HG02840 (cell line): ENCODE results near the gene CD34.

Experiments used
- ATAC-seq: cut with Tn5 transposase; IDR thresholded peaks from one replicate; pipeline ENCODE4 v1.9.1; 2021; ENCODE audit warnings: mild to moderate bottlenecking, moderate library complexity, moderate number of reproducible peaks; ENCODE audit not compliant: unreplicated experiment, low FRiP score

CD34 gene

DNA sequence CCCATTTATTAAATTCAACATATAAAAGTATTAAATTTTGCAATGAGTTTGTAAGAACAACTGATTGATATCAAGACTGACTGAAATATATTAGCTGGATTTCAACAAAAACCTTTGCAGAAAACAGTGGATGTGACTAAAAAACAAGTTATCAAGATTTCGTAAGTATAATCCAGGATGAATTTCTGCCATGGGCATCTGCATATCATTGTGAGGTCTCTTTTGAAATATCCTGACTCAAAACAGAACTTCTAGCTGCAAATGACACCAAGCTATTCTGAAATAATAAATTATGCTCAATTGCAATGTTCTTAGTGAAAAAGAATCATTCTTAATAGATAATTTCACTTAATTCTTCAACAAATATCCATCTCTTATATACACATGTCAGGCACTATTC, 52.6 kb downstream of the CD34 start:
- ATAC-seq: no peak

DNA sequence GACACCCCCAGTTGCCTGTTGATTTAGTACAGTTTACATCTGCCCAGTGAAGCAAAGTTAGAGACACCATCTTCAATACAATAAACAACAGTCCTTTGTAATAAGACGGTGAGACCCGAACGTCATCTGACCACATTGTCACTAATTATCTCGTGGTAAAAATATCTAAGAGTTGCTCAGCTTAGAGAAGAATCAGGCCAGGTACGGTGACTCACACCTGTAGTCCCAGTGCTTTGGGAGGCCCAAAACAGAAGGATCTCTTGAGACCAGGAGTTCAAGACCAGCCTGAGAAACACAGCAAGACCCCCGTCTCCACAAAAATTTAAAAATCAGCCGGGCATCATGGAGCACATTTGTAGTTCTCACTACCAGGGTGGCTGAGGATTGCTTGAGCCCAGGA, 53.5 kb downstream of the CD34 start:
- ATAC-seq: no peak

DNA sequence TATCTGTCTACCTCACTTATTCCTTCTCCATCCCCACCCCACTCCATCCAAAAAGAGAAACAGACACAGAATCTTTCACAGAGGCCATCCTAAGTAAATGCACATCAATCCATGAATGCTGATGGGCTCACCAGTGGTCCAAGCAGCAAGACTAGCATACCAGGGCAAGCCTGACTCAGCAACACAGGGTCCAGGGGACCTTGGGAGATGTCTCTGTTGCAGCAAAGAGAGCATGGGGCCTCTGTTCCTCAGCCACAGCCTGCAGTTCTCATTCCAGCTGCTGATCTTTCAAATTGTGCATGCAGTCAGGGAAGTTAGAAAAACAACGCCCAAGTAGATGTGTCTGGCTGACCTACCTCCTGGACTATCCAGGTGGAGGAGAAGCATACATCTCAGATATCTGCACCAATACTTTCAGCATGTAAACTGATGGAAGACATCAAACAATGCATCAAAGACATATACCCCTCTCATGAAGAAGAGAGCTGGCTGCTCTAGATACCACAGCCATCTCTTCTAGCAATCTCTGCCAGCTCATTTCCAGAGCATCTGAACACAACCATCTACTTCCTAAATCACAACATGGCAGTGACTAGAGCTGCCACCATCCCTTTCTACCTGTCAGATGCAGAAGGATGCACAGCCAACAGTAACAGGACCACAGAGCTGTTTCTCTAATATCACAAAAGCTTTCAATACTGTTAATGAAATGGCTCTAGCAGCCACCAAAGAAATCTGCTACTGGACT, 54.5 kb downstream of the CD34 start:
- no peak for ATAC-seq

DNA sequence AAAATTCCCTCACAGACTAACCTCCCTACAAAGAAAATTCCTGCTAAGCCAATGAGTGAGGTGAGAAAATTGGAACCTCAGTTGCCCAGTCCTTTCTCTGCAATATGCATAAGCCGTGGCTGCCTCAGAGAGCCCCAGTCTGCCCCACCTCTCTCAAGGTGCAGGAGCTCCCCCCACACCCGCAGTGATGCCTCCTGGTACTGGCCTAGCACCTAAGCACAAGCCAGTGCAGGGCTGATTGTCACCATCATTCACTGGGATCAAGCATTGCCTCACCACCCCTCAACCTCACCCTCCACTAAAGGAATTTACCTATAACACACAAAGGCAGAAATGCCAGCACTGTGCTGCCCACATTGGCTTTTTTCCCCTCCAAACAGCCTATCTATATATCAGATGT, 56.9 kb downstream of the CD34 start:
- ATAC-seq: no peak

DNA sequence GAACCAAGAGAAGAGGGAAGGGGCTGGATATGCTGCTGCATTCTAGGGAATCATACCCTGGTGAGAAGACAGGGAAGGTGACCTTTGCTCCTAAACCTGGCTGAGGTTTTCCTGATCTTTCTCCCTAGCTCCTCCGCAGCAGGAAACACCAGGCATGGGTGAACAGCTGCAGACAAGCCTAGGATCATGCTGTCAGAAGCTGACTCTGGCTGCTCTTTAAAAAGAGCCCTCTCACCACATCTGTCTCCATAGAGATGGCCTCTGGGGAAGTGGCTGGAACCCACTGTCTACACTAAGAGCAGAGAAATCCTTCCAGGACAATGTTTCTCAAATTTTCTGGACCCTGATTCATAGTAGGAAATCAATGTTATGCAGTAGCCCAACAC, 57.6 kb downstream of the CD34 start:
- no peak for ATAC-seq

DNA sequence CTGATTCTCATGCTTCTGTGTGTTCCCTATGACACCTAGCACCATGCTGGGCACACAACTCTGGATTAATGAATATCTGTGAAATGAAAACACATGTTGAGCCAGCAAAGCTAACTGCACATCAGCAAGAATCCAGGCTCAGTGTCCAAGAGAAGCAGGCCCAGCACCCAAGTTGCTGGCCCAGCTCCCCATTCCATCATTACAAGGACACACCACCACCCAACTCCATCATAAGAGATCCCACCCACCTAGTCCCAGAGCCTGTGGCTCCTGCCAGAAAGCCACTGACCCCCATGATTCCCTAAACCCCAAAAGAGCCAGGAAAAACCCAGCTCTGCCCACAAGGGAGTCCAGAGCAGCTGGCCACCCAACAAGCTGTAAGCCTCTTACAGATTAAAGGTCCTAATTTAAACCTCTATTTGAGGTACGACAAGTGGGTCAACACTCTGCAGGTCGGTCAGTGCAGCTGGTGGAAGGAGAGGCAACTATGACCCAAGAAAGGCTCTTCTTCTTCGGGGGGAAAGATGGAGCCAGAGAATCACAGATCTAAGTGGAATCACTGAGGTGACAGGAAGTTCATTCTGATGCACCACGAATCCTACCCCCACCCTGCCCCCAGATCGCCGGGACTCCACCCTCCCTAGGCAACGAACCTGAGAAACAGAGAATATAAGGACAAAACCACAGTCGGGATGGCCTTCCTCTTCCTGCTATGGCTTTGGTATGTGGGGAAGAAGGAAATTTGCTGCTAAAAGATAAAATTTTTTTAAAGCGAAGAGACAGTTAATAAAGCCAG, 58.2 kb downstream of the CD34 start:
- no peak for ATAC-seq

DNA sequence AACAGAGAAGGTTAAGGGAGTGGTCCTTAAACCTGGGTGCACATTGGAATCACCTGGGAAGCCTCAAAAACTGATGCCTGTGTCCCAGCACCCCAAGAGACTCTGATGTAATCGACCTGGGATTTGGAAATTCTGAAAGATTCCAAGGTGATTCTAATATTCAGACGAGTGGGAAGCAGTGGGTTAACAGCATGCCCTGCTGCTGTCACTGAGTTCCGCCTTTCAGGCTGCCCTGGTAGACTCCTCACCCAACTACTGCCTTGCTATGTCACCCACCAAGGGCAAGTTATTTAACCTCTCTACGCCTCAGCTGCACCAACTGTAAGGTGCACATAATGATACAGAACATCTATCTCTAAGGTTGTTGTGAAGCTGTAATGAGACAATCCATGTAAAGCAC, 59.2 kb downstream of the CD34 start:
- no peak for ATAC-seq

DNA sequence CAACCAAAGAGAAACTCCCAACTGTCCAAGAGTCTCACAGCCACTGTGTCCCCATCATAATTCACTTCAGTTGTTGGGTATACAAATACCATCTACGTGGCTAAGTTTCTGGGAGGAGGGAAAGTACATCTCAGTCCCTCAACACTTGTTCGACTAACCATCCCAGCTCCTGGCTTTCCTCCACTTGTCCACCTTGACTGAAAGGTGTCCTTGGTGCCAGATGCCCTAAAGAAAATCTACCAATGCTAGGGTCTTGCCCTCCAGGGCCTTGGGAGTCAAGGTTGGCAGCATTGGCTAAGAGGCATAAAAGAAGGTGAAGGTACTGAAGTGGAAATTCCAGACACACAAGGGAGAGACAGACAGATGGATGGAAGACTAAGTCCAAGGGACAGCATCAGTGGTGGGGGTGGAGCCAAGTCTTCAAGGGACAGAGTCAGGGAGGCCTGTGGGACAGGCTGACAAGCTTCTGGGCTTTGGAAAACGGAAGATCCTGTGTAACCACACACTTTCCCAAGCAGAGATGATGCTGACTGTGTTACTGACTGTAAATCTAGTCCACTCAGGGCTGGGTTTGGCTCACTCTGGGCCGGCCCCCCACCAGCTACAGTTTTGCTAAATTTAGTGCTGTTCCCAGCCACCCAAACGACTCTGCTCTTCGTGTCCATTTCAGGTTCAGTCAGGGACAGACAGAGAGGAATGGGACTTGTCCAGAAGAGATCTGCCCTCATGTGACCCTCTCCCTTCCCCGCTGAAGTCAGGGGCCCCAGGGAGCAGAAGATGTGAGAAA, 60.1 kb downstream of the CD34 start:
- ATAC-seq: no peak

DNA sequence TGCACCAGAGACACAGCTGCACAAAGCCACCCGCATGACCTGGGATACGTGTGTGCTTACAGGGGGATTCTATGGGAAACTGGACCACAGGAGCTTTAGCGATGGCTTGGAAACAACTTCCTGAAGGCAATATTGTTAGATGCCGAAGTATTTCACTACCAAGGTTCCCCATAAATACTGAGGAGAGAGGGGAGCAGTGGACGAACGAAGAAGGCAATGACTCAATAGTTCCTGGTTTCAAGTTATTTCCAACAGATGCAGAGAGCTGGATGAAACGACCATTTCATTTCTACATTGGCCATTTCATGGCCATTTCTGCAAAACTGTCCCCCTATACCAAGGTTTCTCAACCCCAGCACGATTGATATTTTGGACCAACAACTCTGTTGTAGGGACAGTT, 61.3 kb downstream of the CD34 start:
- no peak for ATAC-seq

DNA sequence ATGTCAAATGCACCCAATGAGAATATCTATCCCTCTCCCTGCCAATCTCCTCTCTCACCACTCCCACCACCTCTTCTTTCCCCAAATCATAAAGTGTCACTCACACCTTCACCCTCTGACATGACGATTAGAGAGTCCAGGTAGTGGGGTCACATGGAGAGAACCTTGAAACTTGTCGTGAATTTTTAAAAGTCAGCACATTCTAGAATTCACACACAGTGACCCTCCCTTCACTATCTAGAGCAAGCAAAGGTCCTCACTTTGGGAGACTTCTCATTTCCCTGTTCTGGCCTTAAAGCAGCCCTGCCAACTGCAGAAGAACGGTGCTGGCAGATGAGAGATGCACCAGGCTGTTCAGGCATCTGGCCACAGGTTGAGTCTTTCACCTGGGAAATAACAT, 61.9 kb downstream of the CD34 start:
- no peak for ATAC-seq

DNA sequence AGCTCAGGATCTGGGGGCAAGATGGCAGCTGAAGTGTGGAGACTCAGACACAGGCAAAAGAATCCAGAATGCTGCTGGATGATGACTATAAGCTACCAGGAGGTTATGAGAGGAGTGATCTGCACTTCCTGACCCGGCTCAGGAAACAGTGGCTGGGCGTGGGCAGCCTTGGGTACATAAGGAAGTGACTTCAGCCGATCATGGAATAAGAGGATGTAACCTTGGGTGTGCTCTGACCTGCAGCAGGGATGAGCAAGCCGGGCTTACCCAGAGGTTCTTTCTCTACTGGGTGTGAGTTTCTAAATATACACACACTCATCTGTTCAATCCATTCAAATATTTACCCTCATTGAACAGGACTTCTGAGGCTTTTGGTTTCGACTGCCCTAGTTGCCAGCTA, 62.7 kb downstream of the CD34 start:
- ATAC-seq: no peak

DNA sequence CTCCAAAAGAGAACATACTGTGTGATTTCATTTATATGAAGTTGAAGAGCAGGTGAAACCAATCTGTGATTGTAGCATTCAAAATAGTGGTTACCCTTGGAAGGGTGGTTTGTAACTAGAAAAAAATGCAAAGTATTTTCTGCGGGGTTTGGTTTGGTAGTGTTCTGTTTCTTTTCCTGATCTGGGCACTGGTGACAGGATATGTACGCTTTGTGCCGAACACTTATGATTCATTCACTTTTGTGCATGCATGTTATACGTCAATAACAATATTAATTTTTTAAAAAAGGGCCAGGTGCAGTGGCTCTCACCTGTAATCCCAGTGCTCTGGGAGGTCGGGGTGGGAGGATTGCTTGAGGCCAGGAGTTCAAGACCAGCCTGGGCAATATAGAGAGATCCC, 63.8 kb downstream of the CD34 start:
- ATAC-seq: no peak

DNA sequence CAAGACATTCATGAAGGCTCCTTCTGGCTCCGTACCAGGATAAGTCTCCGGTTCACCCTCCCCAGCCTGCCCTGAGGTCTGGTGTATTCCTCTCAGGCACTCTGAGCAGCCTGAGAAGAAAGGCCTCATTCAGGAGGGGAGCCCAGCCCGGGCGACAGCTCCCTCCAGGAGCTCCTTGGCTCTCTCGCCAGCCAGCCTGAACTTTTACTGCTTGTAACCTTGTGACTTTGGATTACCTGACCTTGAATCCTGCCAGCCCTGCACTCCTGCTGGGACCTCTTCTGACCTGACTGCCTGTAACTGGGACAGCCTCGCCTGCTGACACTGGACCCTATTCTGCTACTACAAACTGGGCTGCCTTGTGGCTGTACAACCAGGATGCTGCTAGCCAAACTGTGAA, 65.8 kb downstream of the CD34 start:
- no peak for ATAC-seq

DNA sequence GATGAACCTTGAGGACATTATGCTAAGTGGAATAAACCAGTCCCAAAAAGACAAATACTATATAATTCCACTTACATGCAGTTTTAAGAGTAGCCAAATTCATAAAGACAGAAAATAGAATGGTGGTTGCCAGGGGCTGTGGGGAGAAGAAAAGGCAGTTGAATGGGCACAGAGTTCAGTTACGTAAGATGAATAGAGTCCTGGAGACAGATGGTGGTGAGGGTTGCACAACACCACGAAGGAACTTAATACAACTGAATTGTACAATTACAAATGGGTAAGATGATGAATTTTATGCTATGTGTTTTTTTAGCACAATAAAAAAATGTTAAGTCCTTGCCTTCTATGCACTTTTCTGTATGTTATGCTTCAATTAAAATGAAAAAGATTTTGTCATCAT, 66.6 kb downstream of the CD34 start:
- no peak for ATAC-seq

DNA sequence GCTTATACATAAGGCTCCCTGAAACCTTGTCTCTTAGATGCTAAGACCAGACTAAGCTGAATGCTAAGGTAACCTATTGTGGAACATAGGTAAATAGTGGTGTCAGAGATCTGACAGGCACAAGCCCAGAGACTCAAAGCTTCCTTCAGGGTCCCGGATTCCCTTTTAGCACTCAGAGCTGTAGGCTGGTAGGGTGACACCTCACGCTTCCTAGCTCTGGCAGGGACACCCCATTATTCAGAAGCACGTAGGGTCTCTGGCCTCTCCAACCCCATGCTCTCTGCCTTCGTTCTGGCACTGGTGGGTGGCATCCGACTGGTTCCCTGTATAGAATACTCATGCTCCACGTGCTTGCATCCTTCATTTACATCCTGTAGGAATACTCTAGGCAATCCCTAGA, 68.4 kb downstream of the CD34 start:
- ATAC-seq: no peak

DNA sequence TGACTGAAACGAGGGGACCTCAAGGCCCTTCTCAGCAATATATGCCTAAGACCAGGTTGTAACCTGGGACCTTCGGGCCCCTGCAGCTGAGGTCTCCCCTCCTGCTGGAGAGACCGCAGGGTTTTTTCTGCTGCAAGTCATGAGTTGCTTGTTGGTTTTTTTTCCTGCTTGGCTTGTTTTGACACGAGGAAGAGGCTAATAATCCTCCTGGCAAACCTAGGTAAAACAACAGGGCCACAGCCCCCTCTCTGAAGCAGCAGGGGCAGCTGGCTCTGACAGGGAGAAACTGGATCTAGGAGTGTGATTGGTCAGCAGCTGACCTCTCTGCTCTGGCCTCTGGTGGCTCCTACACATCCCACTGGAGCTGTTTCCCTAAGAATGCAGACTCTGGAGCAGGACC, 69.0 kb downstream of the CD34 start:
- no peak for ATAC-seq

DNA sequence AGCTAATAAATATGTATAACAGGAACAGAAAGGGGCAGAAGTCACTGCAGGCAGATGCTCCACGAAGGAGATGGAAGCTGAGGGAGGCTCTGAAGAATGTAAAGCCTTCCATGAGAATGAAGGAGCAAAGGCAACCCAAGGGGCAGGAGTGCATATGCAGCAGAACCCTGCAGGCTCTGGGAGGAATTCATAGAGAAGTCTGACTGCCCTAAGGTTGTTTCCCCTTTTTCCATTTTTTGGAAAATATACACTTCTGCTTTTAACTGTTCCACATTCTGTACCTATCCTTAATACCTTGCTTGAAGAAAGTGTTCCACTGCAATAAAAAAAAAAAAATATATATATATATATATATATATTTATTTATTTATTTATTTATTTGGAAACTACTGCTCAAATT, 69.6 kb downstream of the CD34 start:
- ATAC-seq: no peak

DNA sequence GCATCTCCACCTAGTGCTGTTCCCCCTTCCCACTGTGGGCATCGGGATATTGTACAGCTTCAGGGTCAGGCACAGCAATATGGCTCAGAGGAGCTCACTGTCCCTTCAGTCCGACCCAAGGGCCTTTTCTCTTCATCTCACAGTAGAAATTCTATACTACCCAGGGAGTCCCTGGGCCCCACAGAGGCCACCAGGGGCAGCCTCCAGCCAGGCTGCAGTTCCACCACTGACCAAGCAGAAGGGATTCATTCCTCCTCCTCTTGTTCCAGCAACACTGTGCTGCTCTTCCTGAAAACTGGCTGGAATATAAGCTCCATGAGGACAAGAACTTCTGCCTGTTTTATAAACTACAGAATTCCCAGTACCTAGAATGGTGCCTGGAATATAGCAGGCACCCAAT, 70.5 kb downstream of the CD34 start:
- no peak for ATAC-seq

DNA sequence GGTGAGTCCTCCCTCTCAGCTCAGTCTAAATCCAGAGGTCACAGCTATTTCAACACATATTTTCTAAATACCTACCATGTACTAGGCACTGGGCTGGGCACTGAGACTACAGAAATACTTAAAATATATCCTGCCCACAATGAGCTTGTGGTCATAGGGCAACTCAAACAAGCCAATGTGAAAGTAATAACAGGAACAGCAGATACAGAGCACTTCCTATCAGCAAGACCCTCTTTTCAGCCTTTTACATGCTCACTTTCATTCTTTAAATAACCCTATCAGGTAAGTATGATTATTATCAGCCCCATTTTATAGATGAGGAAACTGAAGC, 71.9 kb downstream of the CD34 start:
- no peak for ATAC-seq

DNA sequence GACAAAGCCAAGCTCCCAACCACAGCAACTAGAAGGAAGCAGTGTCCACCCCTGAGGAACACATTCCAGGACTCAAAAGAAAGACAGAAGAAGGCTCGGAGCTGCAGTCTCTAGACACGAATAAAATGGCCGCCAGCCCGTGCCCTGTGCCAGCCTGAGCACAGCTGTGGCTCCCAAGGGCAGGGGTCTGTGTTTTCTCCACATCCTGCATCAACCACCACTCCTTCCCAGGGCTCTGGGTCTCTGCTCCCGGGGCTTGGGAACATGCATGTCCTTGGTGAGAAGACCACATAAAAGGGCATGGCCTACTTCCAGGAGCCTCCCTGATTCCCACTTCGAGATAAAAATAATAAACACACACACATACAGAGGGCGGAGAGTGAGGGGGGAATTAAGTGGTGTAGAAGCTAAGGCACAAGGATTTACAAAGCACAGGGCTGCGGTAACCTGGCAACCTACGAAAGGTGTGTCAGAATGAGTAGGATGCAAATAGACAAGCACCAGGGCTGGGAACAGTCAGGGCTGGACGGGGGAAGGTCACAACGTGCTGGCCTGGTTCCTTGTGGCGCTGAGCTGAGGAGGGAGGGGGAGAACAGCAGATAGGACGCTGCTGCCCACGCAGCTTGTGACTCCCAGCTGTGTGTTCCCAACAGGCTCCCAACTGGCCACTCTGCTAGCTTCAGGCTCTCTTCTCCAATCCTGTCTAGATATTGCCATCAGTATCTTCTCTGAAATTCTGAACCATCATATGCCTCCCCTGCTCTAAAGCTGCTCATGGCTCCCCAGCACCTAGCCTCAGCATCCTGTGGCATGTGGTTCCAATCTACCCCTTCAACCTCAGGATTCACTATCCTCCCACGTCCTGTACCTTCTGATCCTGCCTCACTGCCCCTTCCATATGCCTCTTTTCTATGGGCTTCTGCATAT, 72.5 kb downstream of the CD34 start:
- no peak for ATAC-seq

DNA sequence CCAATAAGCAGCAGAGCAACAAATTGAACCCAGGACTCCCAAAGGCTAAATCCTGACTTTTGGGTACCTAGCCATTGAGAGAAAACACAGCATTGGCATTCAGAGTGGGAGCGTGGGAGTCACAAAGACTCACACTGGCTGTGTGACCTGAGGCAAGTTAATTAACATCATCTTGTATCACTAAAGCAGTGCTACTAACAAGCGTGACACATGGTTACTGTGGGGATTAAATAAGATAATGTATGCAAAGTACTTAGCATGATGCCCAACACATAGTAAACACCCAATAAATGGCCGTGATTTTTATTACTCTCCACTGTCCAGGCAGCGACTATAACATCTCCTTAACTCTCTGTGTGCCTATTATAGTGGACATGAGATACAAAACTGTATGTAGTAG, 73.3 kb downstream of the CD34 start:
- ATAC-seq: no peak
